ENCODE measurements around the gene ACSS2. TPM values are rescaled to one million over a fixed set of nuclear protein-coding genes. Genes with fewer than 3 reads are reported as not detected.

ACSS2 gene
- total RNA-seq, 1 donor: 101 TPM

DNA sequence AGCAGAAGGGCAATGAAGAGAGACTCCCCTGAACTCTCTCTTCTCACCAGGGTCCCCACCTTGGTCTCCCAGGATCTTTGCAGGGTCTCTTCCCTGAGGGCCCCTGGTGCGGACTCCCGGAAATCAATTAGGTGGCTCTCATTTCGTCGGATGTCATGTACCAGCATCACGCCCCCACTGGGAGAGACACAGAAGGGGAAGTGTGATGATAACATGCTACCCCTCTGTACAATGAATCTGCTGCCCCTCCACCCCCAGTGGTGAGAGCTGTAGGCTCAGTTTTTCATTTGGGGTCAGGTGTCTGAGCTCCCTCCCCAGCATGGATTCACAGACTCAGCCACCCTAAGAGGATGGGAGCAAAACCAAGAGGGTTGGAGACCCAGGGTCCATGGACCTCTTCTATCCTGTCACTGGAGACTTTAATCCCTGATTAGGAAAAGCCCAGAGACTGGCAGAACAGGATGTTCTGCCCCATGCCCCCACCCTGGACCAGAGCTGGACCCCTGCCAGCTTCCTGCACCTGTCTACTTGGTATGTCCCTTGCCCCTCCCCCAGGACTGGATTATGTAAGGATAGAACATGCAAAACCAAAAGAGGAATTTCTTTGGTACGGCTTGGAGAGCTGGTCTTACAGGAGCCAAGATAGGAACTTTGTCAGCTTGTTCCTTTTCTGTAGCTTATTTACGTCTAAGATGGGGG lies 14.9 kb upstream of the ACSS2 start:
- TF ChIP-seq, protein P1, sequence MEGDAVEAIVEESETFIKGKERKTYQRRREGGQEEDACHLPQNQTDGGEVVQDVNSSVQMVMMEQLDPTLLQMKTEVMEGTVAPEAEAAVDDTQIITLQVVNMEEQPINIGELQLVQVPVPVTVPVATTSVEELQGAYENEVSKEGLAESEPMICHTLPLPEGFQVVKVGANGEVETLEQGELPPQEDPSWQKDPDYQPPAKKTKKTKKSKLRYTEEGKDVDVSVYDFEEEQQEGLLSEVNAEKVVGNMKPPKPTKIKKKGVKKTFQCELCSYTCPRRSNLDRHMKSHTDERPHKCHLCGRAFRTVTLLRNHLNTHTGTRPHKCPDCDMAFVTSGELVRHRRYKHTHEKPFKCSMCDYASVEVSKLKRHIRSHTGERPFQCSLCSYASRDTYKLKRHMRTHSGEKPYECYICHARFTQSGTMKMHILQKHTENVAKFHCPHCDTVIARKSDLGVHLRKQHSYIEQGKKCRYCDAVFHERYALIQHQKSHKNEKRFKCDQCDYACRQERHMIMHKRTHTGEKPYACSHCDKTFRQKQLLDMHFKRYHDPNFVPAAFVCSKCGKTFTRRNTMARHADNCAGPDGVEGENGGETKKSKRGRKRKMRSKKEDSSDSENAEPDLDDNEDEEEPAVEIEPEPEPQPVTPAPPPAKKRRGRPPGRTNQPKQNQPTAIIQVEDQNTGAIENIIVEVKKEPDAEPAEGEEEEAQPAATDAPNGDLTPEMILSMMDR (IDR thresholded peaks at IDR 0.05; ENCODE audit: insufficient read depth, low read depth, low read length): no peak
- DNase-seq (ENCODE audit: low read depth): no peak
- H3K4me3 ChIP-seq (ENCODE audit: low read depth, low read length): no peak overlapping the region

DNA sequence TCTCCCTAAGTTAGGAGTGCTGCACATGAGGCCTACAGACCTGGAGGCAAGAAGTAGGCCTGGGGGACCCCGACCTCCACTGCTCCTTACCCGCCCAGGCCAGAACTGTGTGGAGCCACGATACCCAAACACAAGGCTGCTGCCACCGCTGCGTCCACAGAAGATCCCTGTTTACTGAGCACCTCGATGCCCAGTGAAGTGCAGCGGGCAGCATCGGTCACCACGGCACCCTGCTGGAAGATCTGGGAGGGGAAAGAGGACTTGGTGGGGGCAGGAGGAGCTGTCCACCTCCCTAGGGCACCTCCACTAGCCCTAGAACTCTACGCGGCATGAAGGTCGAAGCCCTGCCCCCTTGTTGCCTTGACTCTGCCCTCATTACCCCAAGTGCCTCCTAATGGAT lies 13.7 kb upstream of the ACSS2 start:
- TF ChIP-seq, protein P1 (IDR thresholded peaks at IDR 0.05; ENCODE audit: insufficient read depth, low read depth, low read length): no peak
- no peak for DNase-seq (ENCODE audit: low read depth)
- no peak overlapping the region for H3K4me3 ChIP-seq (ENCODE audit: low read depth, low read length)

DNA sequence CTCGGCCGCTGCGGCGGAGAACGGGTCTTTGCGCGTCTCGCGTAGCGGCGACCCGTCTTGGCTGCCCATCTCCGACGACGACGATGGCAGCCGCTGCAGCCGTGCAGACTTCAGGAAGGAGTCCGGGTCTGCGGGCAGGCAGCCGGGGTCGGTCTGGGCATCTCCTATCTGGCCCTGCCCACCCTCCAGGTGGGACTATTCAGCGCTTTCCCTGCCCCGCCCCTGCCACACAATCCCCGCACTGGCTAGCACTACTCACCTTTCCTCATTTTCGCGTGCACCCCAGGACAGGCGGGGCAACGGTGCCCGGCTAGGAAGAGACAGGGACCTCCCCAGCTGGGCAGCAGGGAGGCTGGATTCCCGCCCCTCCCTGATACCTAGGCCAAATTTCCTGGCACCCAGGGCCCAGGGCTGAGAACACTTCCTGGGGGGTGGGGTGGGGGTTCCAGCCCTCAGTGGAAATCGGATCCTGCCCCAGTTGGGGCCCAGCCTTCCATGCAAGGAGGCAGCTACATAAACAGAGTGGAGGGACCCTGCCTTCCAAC lies 12.9 kb upstream of the ACSS2 start:
- H3K4me3 ChIP-seq (ENCODE audit: low read depth, low read length): no peak overlapping the region
- TF ChIP-seq, protein P1 (IDR thresholded peaks at IDR 0.05; ENCODE audit: insufficient read depth, low read depth, low read length): no peak
- DNase-seq (ENCODE audit: low read depth): no peak

DNA sequence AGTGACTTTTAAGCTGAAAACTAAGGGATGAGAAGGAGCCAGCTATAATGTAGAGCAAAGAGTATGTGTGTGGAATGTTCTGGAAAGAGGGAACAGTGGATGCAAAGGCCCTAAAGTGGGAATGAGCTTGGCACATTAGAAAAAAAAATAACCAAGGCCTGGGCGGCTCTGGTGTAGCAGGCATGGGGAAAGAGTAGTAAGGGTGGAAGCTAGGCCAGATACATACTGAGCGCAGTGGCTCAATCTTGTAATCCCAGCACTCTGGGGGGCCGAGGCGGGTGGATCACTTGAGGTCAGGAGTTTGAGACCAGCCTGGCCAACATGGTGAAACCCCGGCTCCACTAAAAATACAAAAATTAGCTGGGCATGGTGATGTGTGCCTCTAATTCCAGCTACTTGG lies 12.2 kb upstream of the ACSS2 start:
- no peak overlapping the region for H3K4me3 ChIP-seq (ENCODE audit: low read depth, low read length)
- DNase-seq (ENCODE audit: low read depth): no peak
- TF ChIP-seq, protein P1 (IDR thresholded peaks at IDR 0.05; ENCODE audit: insufficient read depth, low read depth, low read length): no peak

DNA sequence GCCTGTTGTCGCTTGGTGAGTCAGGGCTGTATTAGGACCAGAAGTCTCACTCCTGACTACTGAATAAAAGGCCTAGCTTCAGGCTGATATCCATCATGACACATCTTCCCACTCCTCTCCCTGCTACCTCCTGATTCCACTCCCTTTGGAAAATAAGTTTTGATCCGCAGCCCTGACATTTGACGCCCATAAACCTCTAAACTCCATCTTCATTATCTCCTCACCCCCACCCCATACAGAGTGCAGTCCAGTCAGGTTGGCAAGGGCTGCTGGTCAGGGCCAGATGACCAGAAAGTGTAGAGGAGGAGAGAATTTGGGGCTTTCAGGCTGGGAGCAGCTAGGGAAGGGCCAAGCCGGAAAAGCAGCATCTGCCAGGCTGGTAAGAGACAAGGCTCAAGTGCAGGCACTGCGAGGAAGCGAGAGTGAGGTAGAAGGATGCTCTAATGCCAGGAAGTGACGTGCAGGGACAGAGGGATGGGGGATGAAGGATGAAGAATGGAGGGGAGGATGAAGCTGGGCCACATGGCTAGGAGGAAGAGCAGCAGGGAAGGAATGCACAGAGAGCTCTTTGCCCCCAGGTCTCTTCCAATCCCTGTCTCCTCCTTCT lies 5.0 kb upstream of the ACSS2 start:
- TF ChIP-seq, protein P1 (IDR thresholded peaks at IDR 0.05; ENCODE audit: insufficient read depth, low read depth, low read length): no peak
- H3K4me3 ChIP-seq (ENCODE audit: low read depth, low read length): peak overlapping the region; percentile 76
- no peak for DNase-seq (ENCODE audit: low read depth)

DNA sequence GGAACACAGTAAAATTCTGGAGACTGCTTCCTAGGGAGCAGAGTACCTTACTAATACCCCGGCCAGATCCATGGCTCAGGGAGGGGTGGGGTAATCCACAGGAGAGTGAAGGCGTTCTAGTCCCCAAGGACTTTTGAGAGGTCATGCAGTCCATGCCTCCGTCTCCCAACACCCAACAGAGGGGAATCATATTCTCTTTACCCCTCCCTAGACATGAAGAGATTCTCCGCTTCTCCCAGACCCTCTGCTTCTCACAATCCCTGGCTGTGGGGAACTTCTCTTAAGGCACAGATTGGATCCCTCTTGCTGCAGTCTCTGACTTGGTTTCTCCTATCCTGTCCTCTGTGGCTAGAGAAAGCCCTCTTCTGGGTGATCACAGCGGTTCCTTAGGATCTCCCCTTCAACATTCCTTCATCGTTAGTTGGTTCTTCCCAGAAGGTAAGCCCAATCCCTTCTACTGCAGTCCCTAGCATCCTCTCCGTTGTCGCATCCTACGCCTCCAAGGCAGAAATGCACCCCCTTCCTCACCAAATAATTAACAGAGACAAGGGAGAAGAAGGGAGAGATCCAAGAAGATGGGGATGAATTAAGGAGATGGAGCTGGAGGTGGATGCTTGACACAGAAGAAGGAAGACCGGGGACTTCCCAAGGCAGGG lies 4.3 kb upstream of the ACSS2 start:
- DNase-seq (ENCODE audit: low read depth): no peak
- H3K4me3 ChIP-seq (ENCODE audit: low read depth, low read length): peak overlapping the region; percentile 76
- TF ChIP-seq, protein P1 (IDR thresholded peaks at IDR 0.05; ENCODE audit: insufficient read depth, low read depth, low read length): no peak

Data from fibroblast of villous mesenchyme (primary cell).